Measurements from ENCODE around the gene ZNF446. TPM values are rescaled to one million over a fixed set of nuclear protein-coding genes. Genes with fewer than 3 reads are reported as not detected.
A peak's percentile ranks its signal among the peaks of the same experiment; 100 is the strongest.

ZNF446 gene
- total and polyA plus RNA-seq, 10 of the 15 experiments (the other 5 are each of a cell fraction or from before 2014, with no cell fraction given): 0.14 to 6.9 (median 4.1) TPM

- Histone ChIP-seq H3K4me1 (ENCODE audit: control insufficient read depth, insufficient read depth, low read length) (peaks cover 14% of the 10 kb centered on the region), H2AFZ (ENCODE audit: control insufficient read depth, low read depth, low read length) (peak within 1 kb of the TSS; percentile 97), H3K27ac (ENCODE audit: control insufficient read depth, insufficient read depth) (peak within 1 kb of the TSS; percentile 51; the same call in 1 of the 2 replicates), H3K79me2 (ENCODE audit: control insufficient read depth, insufficient read depth, low read length) (peaks cover 17% of the 10 kb centered on the region), H3K36me3 (ENCODE audit: control insufficient read depth in 2 of 2, insufficient read depth in 2 of 2, low read length in 1 of 2) (peaks cover under 1 to 4% of the 10 kb centered on the region in 2 experiments; a peak in 3 of 4 replicates), H4K20me1 (ENCODE audit: control insufficient read depth, insufficient read depth) (no peaks in the 10 kb centered on the region), H3K4me2 (ENCODE audit: control insufficient read depth, insufficient read depth) (peak within 1 kb of the TSS; percentile 91), H3K4me3 (peak within 1 kb of the TSS; percentile 81), H3K9me3 (replicated peaks; ENCODE audit: control insufficient read depth, insufficient read depth, low read length) (no peaks in the 10 kb centered on the region), H3K27me3 (replicated peaks in 1 of 2; ENCODE audit: control insufficient read depth in 2 of 2, insufficient read depth in 2 of 2, low read length in 1 of 2) (no peaks in the 10 kb centered on the region), H3K9ac (ENCODE audit: control insufficient read depth, insufficient read depth, low read length) (peak within 1 kb of the TSS; percentile 63)
- ChIA-PET POLR2A (interaction anchor here (0.5 to 2.4 kb wide), 4 partner anchors 15 to 314 kb away, joined by 3 to 6 read pairs (median 4); partner anchors contain the start of genes ZNF324B and ZNF584), SMC1A (ENCODE audit: uncharacterized antibody, unreplicated experiment) (interaction anchor here (1.0 to 1.5 kb wide), 3 partner anchors 9 to 59 kb away, joined by 3 to 4 read pairs (median 4); partner anchors contain the start of genes ZBTB45, ZNF446 and ZNF584), RAD21 (ENCODE audit: unreplicated experiment) (no interaction called here), CTCF (interaction anchor here (1.5 kb wide), 1 partner anchor 53 kb away, joined by 5 read pairs; the partner anchor contains the start of gene ZBTB45)
- WGBS (ENCODE audit: insufficient coverage, insufficient replicate concordance, low lambda C conversion rate, missing lambda C conversion rate): 1% methylated on average over 55 of the region's 92 CpGs
- in situ Hi-C loops (cut with MboI) (no loop called here), intact Hi-C loops (cut with micrococcal nuclease; ENCODE audit: unreplicated experiment) (loop anchor here (5.0 kb wide), 2 partner anchors 60 to 140 kb away; partner anchors contain the start of genes ZNF584 and ZSCAN22)
- FAIRE-seq (peak; percentile 98), DNase-seq (ENCODE audit: low read depth, low spot score) (peak; percentile 76), ATAC-seq (peak; percentile 93)
- no TSS peak for BruUV-seq (replicated peaks)
- TF ChIP-seq CHD2 (IDR thresholded peaks at IDR 0.05; ENCODE audit: borderline replicate concordance, low read depth, low read length) (peak; percentile 66; the same call in 1 of the 2 replicates), SIN3A (IDR thresholded peaks at IDR 0.05; ENCODE audit: low read depth, low read length) (peak; percentile 73; the same call in 1 of the 2 replicates), MTA2 (IDR thresholded peaks at IDR 0.05; ENCODE audit: low read depth) (no peak), SREBF1 (IDR thresholded peaks at IDR 0.05; ENCODE audit: low read length) (no peak; the same call in 1 of the 2 replicates), ZNF687 (IDR thresholded peaks at IDR 0.05) (no peak), IKZF1 (conservative IDR thresholded peaks at IDR 0.05) (peak; percentile 81), IRF5 (IDR thresholded peaks at IDR 0.05; ENCODE audit: borderline replicate concordance) (no peak), CHD4 (IDR thresholded peaks at IDR 0.05) (no peak), GABPA (IDR thresholded peaks at IDR 0.05; ENCODE audit: low read depth) (peak; percentile 82)
- TF ChIP-seq, protein P1, sequence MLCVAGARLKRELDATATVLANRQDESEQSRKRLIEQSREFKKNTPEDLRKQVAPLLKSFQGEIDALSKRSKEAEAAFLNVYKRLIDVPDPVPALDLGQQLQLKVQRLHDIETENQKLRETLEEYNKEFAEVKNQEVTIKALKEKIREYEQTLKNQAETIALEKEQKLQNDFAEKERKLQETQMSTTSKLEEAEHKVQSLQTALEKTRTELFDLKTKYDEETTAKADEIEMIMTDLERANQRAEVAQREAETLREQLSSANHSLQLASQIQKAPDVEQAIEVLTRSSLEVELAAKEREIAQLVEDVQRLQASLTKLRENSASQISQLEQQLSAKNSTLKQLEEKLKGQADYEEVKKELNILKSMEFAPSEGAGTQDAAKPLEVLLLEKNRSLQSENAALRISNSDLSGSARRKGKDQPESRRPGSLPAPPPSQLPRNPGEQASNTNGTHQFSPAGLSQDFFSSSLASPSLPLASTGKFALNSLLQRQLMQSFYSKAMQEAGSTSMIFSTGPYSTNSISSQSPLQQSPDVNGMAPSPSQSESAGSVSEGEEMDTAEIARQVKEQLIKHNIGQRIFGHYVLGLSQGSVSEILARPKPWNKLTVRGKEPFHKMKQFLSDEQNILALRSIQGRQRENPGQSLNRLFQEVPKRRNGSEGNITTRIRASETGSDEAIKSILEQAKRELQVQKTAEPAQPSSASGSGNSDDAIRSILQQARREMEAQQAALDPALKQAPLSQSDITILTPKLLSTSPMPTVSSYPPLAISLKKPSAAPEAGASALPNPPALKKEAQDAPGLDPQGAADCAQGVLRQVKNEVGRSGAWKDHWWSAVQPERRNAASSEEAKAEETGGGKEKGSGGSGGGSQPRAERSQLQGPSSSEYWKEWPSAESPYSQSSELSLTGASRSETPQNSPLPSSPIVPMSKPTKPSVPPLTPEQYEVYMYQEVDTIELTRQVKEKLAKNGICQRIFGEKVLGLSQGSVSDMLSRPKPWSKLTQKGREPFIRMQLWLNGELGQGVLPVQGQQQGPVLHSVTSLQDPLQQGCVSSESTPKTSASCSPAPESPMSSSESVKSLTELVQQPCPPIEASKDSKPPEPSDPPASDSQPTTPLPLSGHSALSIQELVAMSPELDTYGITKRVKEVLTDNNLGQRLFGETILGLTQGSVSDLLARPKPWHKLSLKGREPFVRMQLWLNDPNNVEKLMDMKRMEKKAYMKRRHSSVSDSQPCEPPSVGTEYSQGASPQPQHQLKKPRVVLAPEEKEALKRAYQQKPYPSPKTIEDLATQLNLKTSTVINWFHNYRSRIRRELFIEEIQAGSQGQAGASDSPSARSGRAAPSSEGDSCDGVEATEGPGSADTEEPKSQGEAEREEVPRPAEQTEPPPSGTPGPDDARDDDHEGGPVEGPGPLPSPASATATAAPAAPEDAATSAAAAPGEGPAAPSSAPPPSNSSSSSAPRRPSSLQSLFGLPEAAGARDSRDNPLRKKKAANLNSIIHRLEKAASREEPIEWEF (IDR thresholded peaks at IDR 0.05; ENCODE audit: insufficient replicate concordance, low read depth, low read length): no peak
- TF ChIP-seq, protein P2, sequence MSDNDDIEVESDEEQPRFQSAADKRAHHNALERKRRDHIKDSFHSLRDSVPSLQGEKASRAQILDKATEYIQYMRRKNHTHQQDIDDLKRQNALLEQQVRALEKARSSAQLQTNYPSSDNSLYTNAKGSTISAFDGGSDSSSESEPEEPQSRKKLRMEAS (IDR thresholded peaks at IDR 0.05; ENCODE audit: low read depth, low read length): peak; percentile 83
These were observed 9.2 kb upstream of the ZNF446 start, which contains the start of gene ZNF324 for GRCh38 chr19:58466760-58467589. ZNF324 (plus strand) TSS chr19:58467080; CDS start chr19:58469186, 2,106 bp downstream.
